Adrenal gland (tissue), 5 donors: ENCODE results near the gene NR0B1.

ENCODE experiments used
- CTCF ChIP-seq, 6 experiments: fragments of 450-650 bp in 4 of 6; fragments of 200-600 bp in 2 of 6; sonication (generic) in 1 of 6; IDR thresholded peaks; 1 replicate in 5 of 6; 2 replicates in 1 of 6; pipeline versions ENCODE4 v1.5.1 to v1.8.0; 2016 to 2021; ENCODE audit warnings: antibody characterized with exemption in 6 of 6, mild to moderate bottlenecking in 2 of 6, moderate library complexity in 1 of 6
- POLR2A ChIP-seq, 2 donors: fragments of 450-650 bp; IDR thresholded peaks; one replicate each; pipeline ENCODE4 v1.6.1; 2017; ENCODE audit warnings: antibody characterized with exemption in 2 of 2, mild to moderate bottlenecking in 2 of 2, moderate library complexity in 1 of 2
- donor health status: DM: no; HTN: no; CAD: no.

- no peak for TF ChIP-seq CTCF (IDR thresholded peaks at IDR 0.05)
- no peak for TF ChIP-seq POLR2A (IDR thresholded peaks at IDR 0.05)
Observed at GRCh38 chrX:30261012-30261411, 48.2 kb downstream of the NR0B1 start.
